BE2C (cell line): ENCODE data around the gene CDH4.

Experiments used
- DNase-seq: peaks from one replicate; pipeline ENCODE4 v3.0.0-alpha.2; 2020
- H3K27me3 ChIP-seq: fragments of 250-450 bp; sonication (Bioruptor Pico); 2 replicates; pipeline ENCODE4 v1.5.1; 2020; ENCODE audit warnings: mild to moderate bottlenecking
- H3K36me3 ChIP-seq: fragments of 250-450 bp; sonication (Bioruptor Pico); 2 replicates; pipeline ENCODE4 v1.5.1; 2020; ENCODE audit warnings: mild to moderate bottlenecking
- H3K4me1 ChIP-seq: fragments of 250-450 bp; sonication (Bioruptor Pico); 2 replicates; pipeline ENCODE4 v1.5.1; 2020
- H3K4me3 ChIP-seq: 2 replicates; pipeline ENCODE4 v1.5.1; 2011; ENCODE audit warnings: low read depth, low read length
- H3K9me3 ChIP-seq: fragments of 250-450 bp; sonication (Bioruptor Pico); 2 replicates; pipeline ENCODE4 v1.5.1; 2020
- CTCF ChIP-seq: IDR thresholded peaks from 2 replicates; pipeline ENCODE4 v1.5.1; 2012; ENCODE audit warnings: mild to moderate bottlenecking, low read depth, low read length

The CDH4 gene

GRCh38 chr20:61219021-61219431 is 33.0 kb upstream of the CDH4 start:
- H3K4me1 ChIP-seq, result no peaks in the 10 kb centered on the region
- no peak for DNase-seq
- no peaks in the 10 kb centered on the region for H3K9me3 ChIP-seq
- H3K36me3 ChIP-seq, result no peaks in the 10 kb centered on the region
- no peak for TF ChIP-seq CTCF
- no peak overlapping the region for H3K4me3 ChIP-seq
- no peaks in the 10 kb centered on the region for H3K27me3 ChIP-seq

GRCh38 chr20:61220131-61220530 is 31.9 kb upstream of the CDH4 start:
- no peak for TF ChIP-seq CTCF
- Histone ChIP-seq H3K36me3 (no peaks in the 10 kb centered on the region), H3K27me3 (no peaks in the 10 kb centered on the region), H3K9me3 (no peaks in the 10 kb centered on the region), H3K4me3 (no peak overlapping the region), H3K4me1 (no peaks in the 10 kb centered on the region)
- DNase-seq, result no peak

GRCh38 chr20:61220626-61221325 is 31.3 kb upstream of the CDH4 start:
- TF ChIP-seq CTCF, result no peak

GRCh38 chr20:61222699-61223098 is 29.4 kb upstream of the CDH4 start:
- Histone ChIP-seq H3K36me3 (no peaks in the 10 kb centered on the region), H3K4me1 (no peaks in the 10 kb centered on the region), H3K9me3 (no peaks in the 10 kb centered on the region), H3K4me3 (no peak overlapping the region), H3K27me3 (no peaks in the 10 kb centered on the region)
- DNase-seq, result no peak
- TF ChIP-seq CTCF, result no peak

More at GRCh38 chr20:61220626-61221325, 31.3 kb upstream of the CDH4 start:
- no peaks in the 10 kb centered on the region for H3K27me3 ChIP-seq
- no peaks in the 10 kb centered on the region for H3K4me1 ChIP-seq
- no peak overlapping the region for H3K4me3 ChIP-seq
- no peaks in the 10 kb centered on the region for H3K36me3 ChIP-seq
- DNase-seq, result no peak
- H3K9me3 ChIP-seq, result no peaks in the 10 kb centered on the region

GRCh38 chr20:61223121-61223520 is 28.9 kb upstream of the CDH4 start:
- H3K36me3 ChIP-seq, result no peaks in the 10 kb centered on the region
- H3K27me3 ChIP-seq, result no peaks in the 10 kb centered on the region
- H3K4me3 ChIP-seq, result no peak overlapping the region
- no peaks in the 10 kb centered on the region for H3K4me1 ChIP-seq
- H3K9me3 ChIP-seq, result no peaks in the 10 kb centered on the region
- TF ChIP-seq CTCF, result no peak
- DNase-seq, result no peak

GRCh38 chr20:61230166-61230565 is 21.9 kb upstream of the CDH4 start:
- Histone ChIP-seq H3K4me3 (no peak overlapping the region), H3K9me3 (no peaks in the 10 kb centered on the region), H3K4me1 (no peaks in the 10 kb centered on the region), H3K36me3 (no peaks in the 10 kb centered on the region), H3K27me3 (no peaks in the 10 kb centered on the region)
- no peak for TF ChIP-seq CTCF
- no peak for DNase-seq
